Eye (tissue), 1 donor: ENCODE results near the gene R3HDML.

Experiments used
- DNase-seq: peaks from one replicate; pipeline ENCODE4 v3.0.0-alpha.2; 2015

The R3HDML gene

GRCh38 chr20:44364780-44365179 lies 27.9 kb downstream of the R3HDML start:
- DNase-seq, result no peak

- no peak for DNase-seq
Measured at GRCh38 chr20:44367746-44368145, 30.9 kb downstream of the R3HDML start.

- DNase-seq, result no peak
Measured at GRCh38 chr20:44370639-44371218, 33.9 kb downstream of the R3HDML start.

- DNase-seq, result no peak
Measured at GRCh38 chr20:44382641-44383040, 45.8 kb downstream of the R3HDML start.

GRCh38 chr20:44384423-44385027 lies 47.7 kb downstream of the R3HDML start:
- DNase-seq, result peak; percentile 82

- DNase-seq, result peak; percentile 75
Measured at GRCh38 chr20:44388466-44389023, 51.7 kb downstream of the R3HDML start.

GRCh38 chr20:44389871-44390270 lies 53.0 kb downstream of the R3HDML start:
- no peak for DNase-seq

GRCh38 chr20:44390280-44390679 lies 53.4 kb downstream of the R3HDML start:
- peak; percentile 24 for DNase-seq

- no peak for DNase-seq
Measured at GRCh38 chr20:44392088-44392775, 55.4 kb downstream of the R3HDML start.

GRCh38 chr20:44392776-44393607 lies 56.1 kb downstream of the R3HDML start:
- DNase-seq, result no peak

- no peak for DNase-seq
Measured at GRCh38 chr20:44393608-44394451, 57.0 kb downstream of the R3HDML start.

- DNase-seq, result no peak
Measured at GRCh38 chr20:44394452-44394701, 57.5 kb downstream of the R3HDML start.

GRCh38 chr20:44394702-44395460 lies 58.0 kb downstream of the R3HDML start:
- DNase-seq, result no peak

- no peak for DNase-seq
Measured at GRCh38 chr20:44395461-44396340, 58.9 kb downstream of the R3HDML start.

GRCh38 chr20:44396369-44397130 lies 59.7 kb downstream of the R3HDML start:
- no peak for DNase-seq

- no peak for DNase-seq
Measured at GRCh38 chr20:44398335-44398734, 61.5 kb downstream of the R3HDML start.

- DNase-seq, result no peak
Measured at GRCh38 chr20:44399446-44399845, 62.6 kb downstream of the R3HDML start.

- no peak for DNase-seq
Measured at GRCh38 chr20:44400671-44400969, 63.8 kb downstream of the R3HDML start.
